ENCODE results near the gene CHST11.

DNA sequence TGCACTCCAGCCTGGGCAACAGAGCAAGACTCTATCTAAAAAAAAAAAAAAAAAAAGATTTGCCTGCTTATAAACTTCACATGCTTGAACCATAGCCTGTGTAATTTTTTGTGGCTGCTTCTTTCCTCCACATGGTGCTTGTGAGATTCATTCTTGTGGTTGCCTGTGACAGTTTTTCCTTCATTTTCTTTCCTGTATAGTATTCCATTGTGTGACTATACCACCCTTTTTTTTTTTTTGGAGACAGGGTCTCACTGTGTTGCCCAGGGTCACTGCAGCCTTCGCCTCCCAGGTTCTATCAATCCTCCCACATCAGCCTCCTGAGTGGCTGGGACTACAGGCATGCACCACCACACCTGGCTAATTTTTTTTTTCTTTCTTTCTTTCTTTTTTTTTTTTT is 22.6 kb upstream of the CHST11 start:
- TF ChIP-seq, protein P1, sequence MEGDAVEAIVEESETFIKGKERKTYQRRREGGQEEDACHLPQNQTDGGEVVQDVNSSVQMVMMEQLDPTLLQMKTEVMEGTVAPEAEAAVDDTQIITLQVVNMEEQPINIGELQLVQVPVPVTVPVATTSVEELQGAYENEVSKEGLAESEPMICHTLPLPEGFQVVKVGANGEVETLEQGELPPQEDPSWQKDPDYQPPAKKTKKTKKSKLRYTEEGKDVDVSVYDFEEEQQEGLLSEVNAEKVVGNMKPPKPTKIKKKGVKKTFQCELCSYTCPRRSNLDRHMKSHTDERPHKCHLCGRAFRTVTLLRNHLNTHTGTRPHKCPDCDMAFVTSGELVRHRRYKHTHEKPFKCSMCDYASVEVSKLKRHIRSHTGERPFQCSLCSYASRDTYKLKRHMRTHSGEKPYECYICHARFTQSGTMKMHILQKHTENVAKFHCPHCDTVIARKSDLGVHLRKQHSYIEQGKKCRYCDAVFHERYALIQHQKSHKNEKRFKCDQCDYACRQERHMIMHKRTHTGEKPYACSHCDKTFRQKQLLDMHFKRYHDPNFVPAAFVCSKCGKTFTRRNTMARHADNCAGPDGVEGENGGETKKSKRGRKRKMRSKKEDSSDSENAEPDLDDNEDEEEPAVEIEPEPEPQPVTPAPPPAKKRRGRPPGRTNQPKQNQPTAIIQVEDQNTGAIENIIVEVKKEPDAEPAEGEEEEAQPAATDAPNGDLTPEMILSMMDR (conservative IDR thresholded peaks at IDR 0.05 in 1 of 2, IDR thresholded peaks at IDR 0.05 in 1 of 2; ENCODE audit: extremely low read depth in 1 of 2, insufficient read depth in 1 of 2, low read depth in 1 of 2, low read length in 2 of 2) = no peak
- no peak for TF ChIP-seq EZH2 (IDR thresholded peaks at IDR 0.05; ENCODE audit: borderline replicate concordance, low read length)
